ENCODE results near the gene CAPZB.

DNA sequence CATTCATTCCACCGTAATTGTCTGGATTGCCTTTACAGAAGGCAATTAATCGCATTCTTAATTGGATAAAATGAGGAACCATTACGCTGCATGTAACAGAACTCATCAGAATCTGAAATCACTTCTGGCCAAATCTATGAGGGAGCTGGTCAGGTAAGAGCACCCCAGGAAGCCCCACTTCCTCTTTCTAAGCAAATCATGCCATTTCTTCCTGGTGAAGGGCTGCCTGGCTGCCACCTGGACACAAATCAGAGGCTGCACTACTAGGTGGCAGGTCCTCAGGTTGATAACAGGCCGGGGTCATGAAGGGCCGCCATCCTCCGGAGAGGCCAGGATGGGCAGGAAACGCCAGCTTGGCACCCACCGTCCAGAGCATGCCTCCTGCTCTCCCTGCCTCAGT lies 73.7 kb downstream of the CAPZB start:
- no peak for TF ChIP-seq EZH2 (IDR thresholded peaks at IDR 0.05; ENCODE audit: borderline replicate concordance, low read length)
- TF ChIP-seq, protein P1, sequence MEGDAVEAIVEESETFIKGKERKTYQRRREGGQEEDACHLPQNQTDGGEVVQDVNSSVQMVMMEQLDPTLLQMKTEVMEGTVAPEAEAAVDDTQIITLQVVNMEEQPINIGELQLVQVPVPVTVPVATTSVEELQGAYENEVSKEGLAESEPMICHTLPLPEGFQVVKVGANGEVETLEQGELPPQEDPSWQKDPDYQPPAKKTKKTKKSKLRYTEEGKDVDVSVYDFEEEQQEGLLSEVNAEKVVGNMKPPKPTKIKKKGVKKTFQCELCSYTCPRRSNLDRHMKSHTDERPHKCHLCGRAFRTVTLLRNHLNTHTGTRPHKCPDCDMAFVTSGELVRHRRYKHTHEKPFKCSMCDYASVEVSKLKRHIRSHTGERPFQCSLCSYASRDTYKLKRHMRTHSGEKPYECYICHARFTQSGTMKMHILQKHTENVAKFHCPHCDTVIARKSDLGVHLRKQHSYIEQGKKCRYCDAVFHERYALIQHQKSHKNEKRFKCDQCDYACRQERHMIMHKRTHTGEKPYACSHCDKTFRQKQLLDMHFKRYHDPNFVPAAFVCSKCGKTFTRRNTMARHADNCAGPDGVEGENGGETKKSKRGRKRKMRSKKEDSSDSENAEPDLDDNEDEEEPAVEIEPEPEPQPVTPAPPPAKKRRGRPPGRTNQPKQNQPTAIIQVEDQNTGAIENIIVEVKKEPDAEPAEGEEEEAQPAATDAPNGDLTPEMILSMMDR (IDR thresholded peaks at IDR 0.05; ENCODE audit: low read length), result no peak

Data from OCI-LY1 (cell line).